Activated naive CD8-positive, alpha-beta T cell treated with anti-CD3 and anti-CD28 coated beads, Interleukin-2, amount 10 ng/mL, durations not matched to agents 7 days and 5 days (primary cell): ENCODE measurements around the gene C16orf82. TPM values are rescaled to one million over a fixed set of nuclear protein-coding genes. Genes with fewer than 3 reads are reported as not detected.
"Not testable (repeated sequence)": the region's sequence is repeated elsewhere in the genome, so short reads cannot be mapped to it uniquely, and the experiment has no call there.

Experiments
- ATAC-seq: fragments of 150-1000 bp; cut with Tn5 transposase; one replicate; pipeline ENCODE4 v1.10.0; 2021; ENCODE audit warnings: low read depth, moderate library complexity
- POLR2A ChIA-PET: fragments of 350-600 bp; sonication (Branson Sonifier 250); formaldehyde crosslinking; loops from one replicate; lab custom pipeline; 2021; ENCODE audit warnings: antibody characterized with exemption; lab: Charles Lee
- DNase-seq: peaks from one replicate; pipeline ENCODE4 v3.0.0; 2021
- H3K27ac Mint-ChIP-seq: one replicate; pipeline ENCODE4 v1.8.0; 2022; ENCODE audit warnings: mild to moderate bottlenecking, mixed read lengths
- H3K27me3 Mint-ChIP-seq: one replicate; pipeline ENCODE4 v1.8.0; 2022; ENCODE audit warnings: mild to moderate bottlenecking, moderate library complexity, mixed read lengths
- H3K36me3 Mint-ChIP-seq: one replicate; pipeline ENCODE4 v1.8.0; 2021; ENCODE audit warnings: mild to moderate bottlenecking, mixed read lengths
- H3K4me1 Mint-ChIP-seq: one replicate; pipeline ENCODE4 v1.8.0; 2021; ENCODE audit warnings: mixed read lengths
- H3K4me3 Mint-ChIP-seq: one replicate; pipeline ENCODE4 v1.8.0; 2022; ENCODE audit warnings: mild to moderate bottlenecking, moderate library complexity, mixed read lengths
- H3K9me3 Mint-ChIP-seq: one replicate; pipeline ENCODE4 v1.8.0; 2021; ENCODE audit warnings: mixed read lengths
- total RNA-seq, 2 experiments: library from RNA; stranded (reverse); gene quantifications; one replicate each; pipeline ENCODE4 v1.2.3, GENCODE V29; 2021

C16orf82 gene
- total RNA-seq, 2 experiments from 2014 or later: not detected

- H3K27me3 Mint-ChIP-seq: peaks cover 2% of the 10 kb centered on the region
- POLR2A ChIA-PET: no interaction called here
- H3K4me3 Mint-ChIP-seq: no peak overlapping the region
- H3K36me3 Mint-ChIP-seq: no peaks in the 10 kb centered on the region
- ATAC-seq: no peak
- no peak for DNase-seq
- H3K27ac Mint-ChIP-seq: no peak overlapping the region
- no peaks in the 10 kb centered on the region for H3K4me1 Mint-ChIP-seq
- no peaks in the 10 kb centered on the region for H3K9me3 Mint-ChIP-seq
These were observed 12.7 kb upstream of the C16orf82 start for GRCh38 chr16:27053996-27054395.

DNA sequence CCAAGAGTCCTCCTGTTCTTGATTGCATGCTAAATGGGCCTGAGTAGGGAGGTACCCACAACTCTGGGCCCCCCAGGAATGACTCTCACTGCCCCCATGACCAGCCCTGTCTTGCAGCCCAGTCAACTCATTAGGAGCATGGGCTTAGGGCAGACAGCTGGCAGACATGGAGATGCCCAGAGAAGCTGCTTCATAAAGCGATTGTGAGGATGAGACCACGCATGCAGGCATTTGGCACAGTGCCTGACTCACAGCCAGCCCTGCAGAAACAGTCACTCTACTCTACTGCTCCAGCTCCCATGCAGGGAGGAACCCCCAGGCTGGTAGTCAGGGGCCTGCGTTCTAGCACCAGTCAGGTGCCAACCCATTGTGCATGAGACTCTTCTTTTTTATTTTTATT is 8.4 kb upstream of the C16orf82 start:
- DNase-seq: no peak
- Mint-ChIP-seq H3K27ac (no peak overlapping the region), H3K9me3 (no peaks in the 10 kb centered on the region), H3K4me3 (no peak overlapping the region), H3K4me1 (no peaks in the 10 kb centered on the region), H3K36me3 (no peaks in the 10 kb centered on the region), H3K27me3 (no peaks in the 10 kb centered on the region)
- no peak for ATAC-seq
- POLR2A ChIA-PET: no interaction called here

GRCh38 chr16:27070776-27071175 is 4.0 kb downstream of the C16orf82 start:
- DNase-seq (no peak), ATAC-seq (no peak)
- POLR2A ChIA-PET: no interaction called here
- peaks cover 2% of the 10 kb centered on the region for H3K4me1 Mint-ChIP-seq
- no peak overlapping the region for H3K4me3 Mint-ChIP-seq
- H3K27ac Mint-ChIP-seq: no peak overlapping the region
- H3K27me3 Mint-ChIP-seq: peaks cover 9% of the 10 kb centered on the region
- H3K36me3 Mint-ChIP-seq: peaks cover 1% of the 10 kb centered on the region
- peaks cover 3% of the 10 kb centered on the region for H3K9me3 Mint-ChIP-seq

GRCh38 chr16:27073733-27074132 is 7.0 kb downstream of the C16orf82 start:
- Mint-ChIP-seq H3K27ac (no peak overlapping the region), H3K27me3 (peaks cover 6% of the 10 kb centered on the region), H3K9me3 (peaks cover 3% of the 10 kb centered on the region), H3K4me3 (no peak overlapping the region), H3K36me3 (peaks cover 1% of the 10 kb centered on the region), H3K4me1 (peaks cover 2% of the 10 kb centered on the region)
- no peak for DNase-seq
- ATAC-seq: no peak
- POLR2A ChIA-PET: no interaction called here

DNA sequence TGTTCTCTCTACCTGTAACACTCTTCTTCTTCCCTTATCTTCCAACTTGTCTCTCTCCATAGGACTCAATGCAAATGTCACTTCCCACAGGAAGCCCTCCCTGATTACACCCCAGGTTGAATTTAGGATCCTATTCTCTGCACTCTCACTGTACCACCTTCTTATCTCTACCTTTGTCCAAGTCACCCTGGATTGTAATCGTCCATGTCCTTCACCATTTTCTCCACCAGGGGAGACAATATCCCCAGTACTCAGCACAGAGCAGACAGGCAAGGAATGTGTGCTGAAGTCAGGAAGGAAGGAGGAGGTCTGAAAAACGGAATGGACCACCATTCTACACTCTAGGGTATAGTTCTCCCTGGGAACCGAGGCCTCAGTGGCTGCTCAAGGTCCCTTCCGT is 14.2 kb downstream of the C16orf82 start:
- POLR2A ChIA-PET: no interaction called here
- H3K36me3 Mint-ChIP-seq: no peaks in the 10 kb centered on the region
- H3K27ac Mint-ChIP-seq: no peak overlapping the region
- H3K4me3 Mint-ChIP-seq: no peak overlapping the region
- peaks cover 15% of the 10 kb centered on the region for H3K27me3 Mint-ChIP-seq
- no peaks in the 10 kb centered on the region for H3K9me3 Mint-ChIP-seq
- ATAC-seq (no peak), DNase-seq (no peak)
- H3K4me1 Mint-ChIP-seq: no peaks in the 10 kb centered on the region

DNA sequence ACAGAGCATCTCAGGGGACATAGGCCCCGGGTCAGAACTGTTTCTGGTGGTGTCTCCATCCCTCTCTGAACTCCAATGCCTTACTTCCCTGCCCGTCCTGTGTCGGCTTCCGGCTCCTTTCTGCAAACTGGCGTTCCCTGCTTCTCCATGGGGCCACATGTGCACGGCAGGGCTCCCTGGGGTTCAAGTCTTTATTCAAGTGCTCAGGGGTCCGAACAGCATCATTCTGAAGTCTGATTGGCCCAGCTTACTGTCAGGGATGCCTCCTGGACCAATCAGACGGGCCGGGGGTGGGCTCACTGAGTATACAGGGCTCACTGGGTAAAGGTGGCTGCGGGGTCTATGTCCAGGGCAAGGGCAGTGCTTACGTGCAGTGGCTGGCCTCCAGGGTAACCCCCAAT is 17.1 kb downstream of the C16orf82 start:
- no peak overlapping the region for H3K27ac Mint-ChIP-seq
- H3K4me3 Mint-ChIP-seq: no peak overlapping the region
- ATAC-seq (no peak), DNase-seq (no peak)
- no peaks in the 10 kb centered on the region for H3K36me3 Mint-ChIP-seq
- peaks cover 16% of the 10 kb centered on the region for H3K27me3 Mint-ChIP-seq
- no peaks in the 10 kb centered on the region for H3K9me3 Mint-ChIP-seq
- no peaks in the 10 kb centered on the region for H3K4me1 Mint-ChIP-seq
- POLR2A ChIA-PET: no interaction called here

DNA sequence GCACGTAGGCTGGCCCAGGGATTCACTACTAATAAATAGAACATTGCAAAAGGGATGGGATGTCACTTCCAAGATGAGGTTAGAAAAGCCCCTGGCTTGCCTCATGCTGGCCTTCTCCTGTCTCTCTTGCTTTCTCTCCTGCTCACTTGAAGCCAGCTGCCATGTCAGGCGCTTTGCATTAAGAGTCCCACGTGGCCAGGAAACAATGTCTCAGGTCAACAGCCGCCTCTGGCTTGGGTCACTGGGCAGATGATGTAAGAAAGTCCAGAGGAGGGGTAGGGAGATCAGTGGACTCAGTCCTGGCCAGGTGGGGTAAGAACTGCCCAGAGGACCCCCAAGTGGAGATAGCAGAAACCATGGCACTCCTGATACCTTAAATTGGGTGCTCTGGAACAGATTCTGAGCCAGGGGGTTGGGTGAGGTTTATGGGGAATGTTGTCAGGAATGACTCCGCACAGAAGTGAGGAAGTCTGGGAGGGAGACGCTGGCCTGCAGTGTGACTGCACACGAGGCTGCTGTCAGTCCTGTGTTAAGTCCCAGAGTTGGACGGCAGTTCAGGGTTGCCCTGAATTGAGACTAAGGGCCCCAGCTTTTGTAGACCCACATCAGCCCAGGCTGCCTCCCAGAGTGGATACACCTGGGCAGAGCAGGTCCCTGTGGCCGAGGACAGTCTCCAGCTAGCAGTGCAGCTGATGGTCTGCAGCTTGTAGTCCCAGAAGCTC is 17.7 kb downstream of the C16orf82 start:
- no peaks in the 10 kb centered on the region for H3K4me1 Mint-ChIP-seq
- DNase-seq (no peak), ATAC-seq (no peak)
- POLR2A ChIA-PET: no interaction called here
- no peak overlapping the region for H3K4me3 Mint-ChIP-seq
- no peak overlapping the region for H3K27ac Mint-ChIP-seq
- H3K27me3 Mint-ChIP-seq: peaks cover 14% of the 10 kb centered on the region
- H3K36me3 Mint-ChIP-seq: no peaks in the 10 kb centered on the region
- H3K9me3 Mint-ChIP-seq: no peaks in the 10 kb centered on the region

DNA sequence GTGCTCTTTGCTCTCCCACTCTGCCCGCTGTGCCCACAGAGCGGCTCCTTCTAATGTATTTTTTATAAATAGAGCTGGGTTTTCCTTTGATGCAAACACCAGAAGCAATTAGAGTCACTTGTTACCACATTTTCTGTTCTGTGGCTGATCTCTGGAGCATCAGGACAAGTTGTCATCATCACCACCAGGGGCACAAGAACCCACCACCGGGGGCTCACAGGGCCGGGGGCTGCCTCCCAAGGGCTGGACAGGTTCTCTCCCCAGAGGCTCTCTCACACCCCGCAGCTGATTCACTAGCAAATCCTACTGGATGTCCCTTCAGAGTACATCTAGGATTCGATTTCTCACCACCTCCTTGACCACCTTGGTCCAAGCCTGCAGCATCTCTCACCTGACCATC is 18.5 kb downstream of the C16orf82 start:
- DNase-seq: no peak

GRCh38 chr16:27086031-27086430 is 19.3 kb downstream of the C16orf82 start:
- H3K4me3 Mint-ChIP-seq, H3K27ac Mint-ChIP-seq, POLR2A ChIA-PET, H3K4me1 Mint-ChIP-seq, H3K36me3 Mint-ChIP-seq, ATAC-seq, H3K9me3 Mint-ChIP-seq, DNase-seq: not testable (repeated sequence)
- peaks cover 14% of the 10 kb centered on the region for H3K27me3 Mint-ChIP-seq

More for the DNA sequence above, 18.5 kb downstream of the C16orf82 start:
- ATAC-seq: no peak
- Mint-ChIP-seq H3K27me3 (peaks cover 14% of the 10 kb centered on the region), H3K36me3 (no peaks in the 10 kb centered on the region), H3K27ac (no peak overlapping the region), H3K4me1 (no peaks in the 10 kb centered on the region), H3K9me3 (no peaks in the 10 kb centered on the region), H3K4me3 (no peak overlapping the region)
- POLR2A ChIA-PET: no interaction called here

DNA sequence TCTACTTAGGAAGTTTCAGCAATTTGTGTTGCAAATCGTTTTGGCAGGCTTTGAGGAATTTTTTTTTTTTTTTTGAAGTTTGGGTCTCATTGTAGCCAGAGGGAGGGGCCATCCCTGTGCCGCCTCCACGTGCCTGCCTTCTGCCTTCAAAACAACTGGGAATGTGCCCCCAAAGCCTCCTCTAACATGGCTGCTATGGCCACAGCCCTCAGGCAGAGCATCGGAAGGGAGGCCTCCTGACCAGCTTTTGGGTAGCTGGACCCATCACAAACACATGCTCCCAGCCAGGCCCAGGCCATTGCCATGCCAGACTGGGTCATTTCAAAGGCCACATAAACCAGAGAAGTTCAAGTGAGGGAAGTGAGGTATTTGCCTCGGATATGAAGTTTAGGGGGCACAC is 21.5 kb downstream of the C16orf82 start:
- Mint-ChIP-seq H3K4me1 (no peaks in the 10 kb centered on the region), H3K27ac (no peak overlapping the region), H3K36me3 (no peaks in the 10 kb centered on the region), H3K9me3 (no peaks in the 10 kb centered on the region), H3K27me3 (peaks cover 24% of the 10 kb centered on the region), H3K4me3 (no peak overlapping the region)
- POLR2A ChIA-PET: no interaction called here
- no peak for ATAC-seq
- no peak for DNase-seq

DNA sequence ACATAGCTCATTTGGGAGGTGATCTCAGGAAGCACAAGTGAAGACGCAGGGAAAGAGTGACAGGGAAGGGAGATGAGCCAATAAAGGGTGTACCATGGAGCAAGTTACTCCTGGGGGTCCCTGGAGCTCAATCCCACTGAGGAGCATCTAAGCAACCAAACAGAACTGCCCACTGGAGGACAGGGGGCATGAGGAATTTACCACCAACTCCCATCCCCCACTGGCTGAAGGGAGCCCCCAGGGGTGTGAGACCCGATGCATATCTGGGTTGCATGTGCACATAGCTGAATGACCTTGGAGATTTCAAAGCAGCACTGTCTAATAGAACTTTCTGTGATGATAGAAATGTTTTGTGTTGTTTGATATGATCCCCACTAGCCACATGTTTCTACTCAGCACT is 29.6 kb downstream of the C16orf82 start:
- Mint-ChIP-seq H3K9me3 (peaks cover 3% of the 10 kb centered on the region), H3K27ac (no peak overlapping the region), H3K4me3 (no peak overlapping the region), H3K4me1 (no peaks in the 10 kb centered on the region), H3K27me3 (peaks cover 26% of the 10 kb centered on the region), H3K36me3 (no peaks in the 10 kb centered on the region)
- ATAC-seq (no peak), DNase-seq (no peak)
- POLR2A ChIA-PET: no interaction called here

DNA sequence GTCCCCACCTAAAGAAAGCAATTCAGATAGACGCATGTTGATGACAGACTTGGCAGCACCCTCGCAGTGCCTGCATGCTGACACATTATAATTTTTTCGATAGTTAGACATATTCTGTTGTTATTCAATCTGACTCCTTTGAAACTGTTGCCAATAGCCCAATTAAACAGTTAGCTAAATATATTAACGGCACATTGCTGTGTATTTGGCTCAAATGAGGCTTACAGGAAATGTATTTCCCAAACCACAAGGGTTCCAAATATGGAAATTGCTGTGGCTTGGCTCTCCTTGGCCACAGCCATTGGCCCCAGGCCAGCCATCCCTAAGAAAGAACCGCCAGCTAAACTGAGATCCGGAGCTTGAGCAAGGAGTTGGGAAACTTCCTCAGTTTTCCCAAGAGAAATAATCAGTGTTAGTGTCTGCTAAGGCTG is 31.1 kb downstream of the C16orf82 start:
- Mint-ChIP-seq H3K27me3 (peaks cover 15% of the 10 kb centered on the region), H3K36me3 (no peaks in the 10 kb centered on the region), H3K9me3 (peaks cover 3% of the 10 kb centered on the region), H3K27ac (no peak overlapping the region), H3K4me3 (no peak overlapping the region), H3K4me1 (no peaks in the 10 kb centered on the region)
- POLR2A ChIA-PET: no interaction called here
- no peak for ATAC-seq
- no peak for DNase-seq

DNA sequence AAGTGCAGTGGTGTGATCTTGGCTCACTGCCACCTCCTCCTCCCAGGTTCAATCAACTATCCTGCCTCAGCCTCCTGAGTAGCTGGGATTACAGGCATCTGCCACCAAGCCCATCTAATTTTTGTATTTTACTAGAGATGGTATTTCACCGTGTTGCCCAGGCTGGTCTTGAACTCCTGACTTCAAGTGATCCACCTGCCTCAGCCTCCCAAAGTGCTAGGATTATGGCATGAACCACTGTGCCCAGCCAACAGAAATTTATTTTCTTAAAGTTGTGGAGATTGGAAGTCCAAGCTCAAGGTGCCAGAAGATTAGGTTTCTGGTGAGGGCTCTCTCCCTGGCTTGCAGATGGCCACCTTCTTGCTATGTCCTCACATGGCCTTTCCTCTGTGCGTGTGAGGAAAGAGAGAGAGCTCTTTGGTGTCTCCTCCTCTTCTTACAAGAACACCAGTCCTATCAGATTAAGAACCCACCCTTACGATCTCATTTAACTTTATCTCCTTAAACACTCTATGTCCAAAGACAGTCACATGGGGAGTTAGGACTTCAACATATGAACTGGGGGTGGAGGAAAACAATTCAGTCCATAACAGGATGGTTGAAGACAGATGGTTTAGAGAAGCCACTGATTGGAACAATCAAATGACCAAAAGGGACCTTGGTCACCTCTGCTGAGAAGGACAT is 31.8 kb downstream of the C16orf82 start:
- Mint-ChIP-seq H3K27me3 (peaks cover 9% of the 10 kb centered on the region), H3K4me3 (no peak overlapping the region), H3K4me1 (no peaks in the 10 kb centered on the region), H3K9me3 (peaks cover 3% of the 10 kb centered on the region), H3K36me3 (no peaks in the 10 kb centered on the region), H3K27ac (no peak overlapping the region)
- no peak for ATAC-seq
- POLR2A ChIA-PET: no interaction called here
- no peak for DNase-seq
